Suprapubic skin (tissue), 3 donors: ENCODE results near the gene SLC25A29.

Experiments
- CTCF ChIP-seq, 2 donors: fragments of 200-600 bp in 1 of 2; fragments of 450-650 bp in 1 of 2; sonication (generic) in 1 of 2; IDR thresholded peaks; one replicate each; pipeline ENCODE4 v1.5.1; 2016 to 2019; ENCODE audit warnings: antibody characterized with exemption in 2 of 2, mild to moderate bottlenecking in 1 of 2, moderate library complexity in 1 of 2
- EP300 ChIP-seq: sonication (generic); formaldehyde crosslinking; IDR thresholded peaks from one replicate; pipeline ENCODE4 v1.6.1; 2017; ENCODE audit warnings: antibody characterized with exemption

DNA sequence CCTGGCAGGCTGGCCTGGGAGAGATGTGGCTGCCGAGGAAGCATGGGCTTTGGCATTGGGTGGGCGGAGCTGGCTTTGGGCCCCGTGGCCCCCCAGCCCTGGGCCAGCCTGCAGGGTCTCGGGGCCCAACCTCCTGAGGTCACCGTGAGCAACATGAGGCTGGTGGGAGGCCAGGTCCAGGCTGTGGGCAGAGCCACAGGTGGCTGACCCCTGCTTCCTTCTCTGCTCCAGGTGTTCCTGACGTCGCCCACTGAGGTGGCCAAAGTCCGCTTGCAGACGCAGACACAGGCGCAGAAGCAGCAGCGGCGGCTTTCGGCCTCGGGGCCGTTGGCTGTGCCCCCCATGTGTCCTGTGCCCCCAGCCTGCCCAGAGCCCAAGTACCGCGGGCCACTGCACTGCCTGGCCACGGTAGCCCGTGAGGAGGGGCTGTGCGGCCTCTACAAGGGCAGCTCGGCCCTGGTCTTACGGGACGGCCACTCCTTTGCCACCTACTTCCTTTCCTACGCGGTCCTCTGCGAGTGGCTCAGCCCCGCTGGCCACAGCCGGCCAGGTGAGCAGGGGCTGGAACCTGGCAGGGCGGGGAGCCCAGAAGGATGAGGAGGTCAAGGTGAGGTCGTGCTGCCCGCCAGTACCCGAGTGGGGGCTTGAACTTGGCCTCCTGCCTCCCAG lies 22.4 kb upstream of the SLC25A29 start:
- TF ChIP-seq CTCF (IDR thresholded peaks at IDR 0.05) (no peak), EP300 (no peak)
